Cardiac muscle cell (in vitro differentiated cells and primary cell): ENCODE measurements around the gene KLF5. TPM values are rescaled to one million over a fixed set of nuclear protein-coding genes. Genes with fewer than 3 reads are reported as not detected.

Source experiments
- DNase-seq, 2 donors: peaks; one replicate each; pipeline versions ENCODE4 v3.0.0 to v3.0.0-alpha.2; 2010 to 2017; ENCODE audit warnings: low read depth in 1 of 2, low spot score in 1 of 2
- H3K27ac ChIP-seq: fragments of 200-600 bp; sonication (generic); 2 replicates; pipeline ENCODE4 v1.5.1; 2016
- H3K27me3 ChIP-seq: fragments of 200-600 bp; sonication (generic); 2 replicates; pipeline ENCODE4 v1.6.0; 2016; ENCODE audit warnings: control low read depth
- H3K36me3 ChIP-seq: fragments of 200-600 bp; sonication (generic); 2 replicates; pipeline ENCODE4 v1.5.1; 2016; ENCODE audit warnings: control low read depth
- H3K4me1 ChIP-seq: fragments of 200-600 bp; sonication (generic); 2 replicates; pipeline ENCODE4 v1.8.1; 2017; ENCODE audit warnings: low read depth, mild to moderate bottlenecking, mixed run types
- H3K4me3 ChIP-seq: fragments of 200-600 bp; sonication (generic); 2 replicates; pipeline ENCODE4 v1.5.1; 2016; ENCODE audit warnings: mild to moderate bottlenecking
- H3K9me3 ChIP-seq: fragments of 200-600 bp; sonication (generic); 2 replicates; pipeline ENCODE4 v1.5.1; 2017; ENCODE audit warnings: low read depth, mild to moderate bottlenecking, control low read depth
- polyA plus RNA-seq: library from polyadenylated mRNA; unstranded; fragments of >200 nt; fragmentation: Nextera tagmentation; extraction: Ambion mirVana; gene quantifications from 2 replicates; pipeline ENCODE4 v1.2.1, GENCODE V29; 2016
- total RNA-seq: library from RNA; depleted of rRNA; stranded (reverse); fragments of >200 nt; gene quantifications from 2 replicates; pipeline ENCODE4 v1.2.3, GENCODE V29; 2016
- TF ChIP-seq, protein P1 (sequence below): IDR thresholded peaks from 2 replicates; pipeline ENCODE4 v1.5.1; 2012; ENCODE audit warnings: low read depth, mild to moderate bottlenecking, low read length

The KLF5 gene
- total and polyA plus RNA-seq, 2 experiments from 2014 or later = 0.33 to 1.1 TPM

DNA sequence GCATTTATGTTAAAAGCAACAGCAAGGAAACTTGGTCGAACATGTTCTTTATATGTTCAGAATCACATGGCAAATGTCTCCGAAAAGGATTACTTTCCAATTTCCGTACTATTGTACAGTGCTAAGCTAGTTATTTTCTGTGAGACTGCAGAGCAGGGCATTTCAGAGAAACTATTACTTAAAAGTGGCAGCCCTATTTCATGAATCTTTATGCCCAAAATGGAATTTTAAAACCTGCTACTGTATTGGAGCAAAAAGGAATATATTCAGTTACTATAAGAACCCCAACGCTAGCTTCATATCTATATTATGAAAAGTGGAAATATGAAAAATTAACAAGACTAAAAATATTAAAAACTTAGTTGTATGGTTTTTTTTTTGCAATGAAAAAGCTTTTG, 2.2 kb upstream of the KLF5 start:
- H3K4me1 ChIP-seq = no peaks in the 10 kb centered on the region
- DNase-seq = no peak
- TF ChIP-seq, protein P1, sequence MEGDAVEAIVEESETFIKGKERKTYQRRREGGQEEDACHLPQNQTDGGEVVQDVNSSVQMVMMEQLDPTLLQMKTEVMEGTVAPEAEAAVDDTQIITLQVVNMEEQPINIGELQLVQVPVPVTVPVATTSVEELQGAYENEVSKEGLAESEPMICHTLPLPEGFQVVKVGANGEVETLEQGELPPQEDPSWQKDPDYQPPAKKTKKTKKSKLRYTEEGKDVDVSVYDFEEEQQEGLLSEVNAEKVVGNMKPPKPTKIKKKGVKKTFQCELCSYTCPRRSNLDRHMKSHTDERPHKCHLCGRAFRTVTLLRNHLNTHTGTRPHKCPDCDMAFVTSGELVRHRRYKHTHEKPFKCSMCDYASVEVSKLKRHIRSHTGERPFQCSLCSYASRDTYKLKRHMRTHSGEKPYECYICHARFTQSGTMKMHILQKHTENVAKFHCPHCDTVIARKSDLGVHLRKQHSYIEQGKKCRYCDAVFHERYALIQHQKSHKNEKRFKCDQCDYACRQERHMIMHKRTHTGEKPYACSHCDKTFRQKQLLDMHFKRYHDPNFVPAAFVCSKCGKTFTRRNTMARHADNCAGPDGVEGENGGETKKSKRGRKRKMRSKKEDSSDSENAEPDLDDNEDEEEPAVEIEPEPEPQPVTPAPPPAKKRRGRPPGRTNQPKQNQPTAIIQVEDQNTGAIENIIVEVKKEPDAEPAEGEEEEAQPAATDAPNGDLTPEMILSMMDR = no peak
- H3K27me3 ChIP-seq = peaks cover 48% of the 10 kb centered on the region
- H3K9me3 ChIP-seq = no peaks in the 10 kb centered on the region
- H3K4me3 ChIP-seq = no peak overlapping the region
- no peak overlapping the region for H3K27ac ChIP-seq
- no peaks in the 10 kb centered on the region for H3K36me3 ChIP-seq

GRCh38 chr13:73057284-73058063, 1.3 kb upstream of the KLF5 start:
- Histone ChIP-seq H3K4me1 (no peaks in the 10 kb centered on the region), H3K27me3 (peaks cover 55% of the 10 kb centered on the region), H3K27ac (no peak overlapping the region), H3K9me3 (no peaks in the 10 kb centered on the region), H3K4me3 (no peak overlapping the region), H3K36me3 (no peaks in the 10 kb centered on the region)
- DNase-seq = no peak
- TF ChIP-seq, protein P1 = no peak

DNA sequence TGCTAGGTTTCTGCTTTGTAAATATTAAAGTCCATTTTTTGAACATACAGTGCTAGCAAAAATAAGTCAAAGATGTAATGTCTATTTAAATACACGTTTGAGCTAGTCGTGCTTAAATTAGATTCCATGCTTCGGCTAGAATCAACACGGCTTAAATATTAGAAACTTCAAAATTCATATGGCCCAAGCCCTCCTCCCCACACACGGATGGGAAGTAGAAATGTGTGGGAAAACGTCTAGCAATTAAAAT, 816 bp upstream of the KLF5 start:
- Histone ChIP-seq H3K27me3 (peaks cover 56% of the 10 kb centered on the region), H3K9me3 (no peaks in the 10 kb centered on the region), H3K27ac (no peak overlapping the region), H3K36me3 (no peaks in the 10 kb centered on the region), H3K4me1 (no peaks in the 10 kb centered on the region), H3K4me3 (no peak overlapping the region)
- DNase-seq = no peak
- TF ChIP-seq, protein P1 = no peak

GRCh38 chr13:73058432-73058735, 421 bp upstream of the KLF5 start:
- peaks cover 56% of the 10 kb centered on the region for H3K27me3 ChIP-seq

GRCh38 chr13:73059460-73060250, 850 bp downstream of the KLF5 start:
- peak in 1 of 2 donors; percentile 69 for DNase-seq
- H3K9me3 ChIP-seq = no peaks in the 10 kb centered on the region
- H3K27me3 ChIP-seq = peaks cover 56% of the 10 kb centered on the region
- H3K36me3 ChIP-seq = no peaks in the 10 kb centered on the region
- no peaks in the 10 kb centered on the region for H3K4me1 ChIP-seq
- peak overlapping the region; percentile 56 for H3K4me3 ChIP-seq
- TF ChIP-seq, protein P1 = no peak
- H3K27ac ChIP-seq = no peak overlapping the region

More at GRCh38 chr13:73058432-73058735, 421 bp upstream of the KLF5 start:
- H3K4me1 ChIP-seq = no peaks in the 10 kb centered on the region
- DNase-seq = no peak
- H3K36me3 ChIP-seq = no peaks in the 10 kb centered on the region
- TF ChIP-seq, protein P1 = no peak
- H3K4me3 ChIP-seq = peak overlapping the region; percentile 56
- H3K9me3 ChIP-seq = no peaks in the 10 kb centered on the region
- H3K27ac ChIP-seq = no peak overlapping the region
